Fibroblast of mammary gland (primary cell): ENCODE measurements around the gene C17orf50.
"Not testable (repeated sequence)": the region's sequence is repeated elsewhere in the genome, so short reads cannot be mapped to it uniquely, and the experiment has no call there.

ENCODE experiments used
- DNase-seq: peaks from one replicate; pipeline ENCODE4 v3.0.0-alpha.2; 2010; ENCODE audit warnings: low read depth
- H3K4me3 ChIP-seq: 2 replicates; pipeline ENCODE4 v1.5.1; 2011; ENCODE audit warnings: low read depth, mild to moderate bottlenecking, low read length, moderate library complexity; ENCODE audit not compliant: control insufficient read depth
- CTCF ChIP-seq: conservative IDR thresholded peaks from 2 replicates; pipeline ENCODE4 v1.5.1; 2011; ENCODE audit warnings: low read depth, low read length, inconsistent platforms; ENCODE audit not compliant: control insufficient read depth, insufficient read depth

Gene C17orf50

GRCh38 chr17:35749560-35750412 lies 10.9 kb upstream of the C17orf50 start:
- DNase-seq: no peak
- no peak overlapping the region for H3K4me3 ChIP-seq
- TF ChIP-seq CTCF: no peak

- no peak for TF ChIP-seq CTCF
- no peak overlapping the region for H3K4me3 ChIP-seq
- DNase-seq: no peak
Observed at GRCh38 chr17:35750526-35751395, 9.9 kb upstream of the C17orf50 start.

- not testable (repeated sequence) for DNase-seq, H3K4me3 ChIP-seq
Observed at GRCh38 chr17:35751541-35751940, 9.1 kb upstream of the C17orf50 start.

GRCh38 chr17:35752471-35752870 lies 8.2 kb upstream of the C17orf50 start:
- no peak for TF ChIP-seq CTCF
- no peak for DNase-seq
- H3K4me3 ChIP-seq: no peak overlapping the region

GRCh38 chr17:35752945-35753764 lies 7.5 kb upstream of the C17orf50 start, which contains the start of gene GAS2L2:
TSS of gene GAS2L2 (minus strand) at chr17:35753239. CDS start at chr17:35752850, 389 bp downstream.
- TF ChIP-seq CTCF: no peak
- no peak within 1 kb of the TSS for H3K4me3 ChIP-seq
- DNase-seq: no peak

GRCh38 chr17:35757243-35757642 lies 3.4 kb upstream of the C17orf50 start:
- DNase-seq: no peak

More at GRCh38 chr17:35757243-35757642, 3.4 kb upstream of the C17orf50 start:
- no peak for TF ChIP-seq CTCF
- no peak overlapping the region for H3K4me3 ChIP-seq
